ENCODE results near the gene TFDP1. TPM values are rescaled to one million over a fixed set of nuclear protein-coding genes. Genes with fewer than 3 reads are reported as not detected.

TFDP1 gene
- total RNA-seq, 4 donors from 2014 or later, result 21.9 to 49.0 (median 29.2) TPM

DNA sequence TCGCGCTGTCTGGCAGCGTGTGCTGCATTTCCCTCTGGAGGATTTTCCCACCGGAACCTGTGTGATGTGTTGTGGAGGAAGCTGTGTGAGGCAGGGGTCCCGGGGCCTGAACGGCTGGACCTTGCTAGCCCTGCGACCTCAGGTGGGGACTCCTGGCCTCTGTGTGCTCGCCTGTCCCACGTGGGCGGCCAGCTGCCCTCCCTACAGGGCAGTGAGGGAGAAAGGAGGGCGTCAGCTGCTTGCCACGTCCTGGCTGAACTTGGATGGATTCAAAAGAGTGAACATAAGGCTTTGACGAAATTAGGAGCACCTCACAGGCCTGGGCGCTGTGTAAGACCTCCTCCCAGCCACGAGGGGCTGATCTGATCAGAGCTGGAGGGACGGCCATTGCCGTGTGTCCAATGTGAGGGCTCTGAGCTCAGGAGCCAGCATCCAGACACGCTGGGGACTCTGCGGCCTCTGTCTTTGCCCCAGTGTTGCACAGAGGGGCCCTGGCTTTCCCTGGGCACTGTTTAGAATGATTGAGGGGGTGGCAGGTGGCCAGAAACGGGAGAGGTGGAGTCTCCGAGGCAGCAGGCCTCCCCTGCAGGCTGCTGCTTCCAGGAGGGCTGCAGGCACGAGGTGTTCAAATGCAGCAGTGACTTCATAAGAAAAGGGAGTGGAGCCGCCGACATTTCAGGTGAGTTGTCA lies 13.0 kb downstream of the TFDP1 start:
- Histone ChIP-seq H3K27me3 (no peaks in the 10 kb centered on the region), H3K4me1 (no peaks in the 10 kb centered on the region), H3K27ac (no peak overlapping the region), H3K9me3 (no peaks in the 10 kb centered on the region), H3K36me3 (peaks cover 0 to 45% of the 10 kb centered on the region in 2 donors), H3K4me3 (no peak overlapping the region)
- no peak for ATAC-seq
- 97 to 100% methylated on average over 3 to 6 of the region's 24 CpGs for WGBS, 2 donors (ENCODE audit: low coverage in 1 of 2)
- TF ChIP-seq POLR2AphosphoS5 (IDR thresholded peaks at IDR 0.05), result no peak
- TF ChIP-seq, protein P1, sequence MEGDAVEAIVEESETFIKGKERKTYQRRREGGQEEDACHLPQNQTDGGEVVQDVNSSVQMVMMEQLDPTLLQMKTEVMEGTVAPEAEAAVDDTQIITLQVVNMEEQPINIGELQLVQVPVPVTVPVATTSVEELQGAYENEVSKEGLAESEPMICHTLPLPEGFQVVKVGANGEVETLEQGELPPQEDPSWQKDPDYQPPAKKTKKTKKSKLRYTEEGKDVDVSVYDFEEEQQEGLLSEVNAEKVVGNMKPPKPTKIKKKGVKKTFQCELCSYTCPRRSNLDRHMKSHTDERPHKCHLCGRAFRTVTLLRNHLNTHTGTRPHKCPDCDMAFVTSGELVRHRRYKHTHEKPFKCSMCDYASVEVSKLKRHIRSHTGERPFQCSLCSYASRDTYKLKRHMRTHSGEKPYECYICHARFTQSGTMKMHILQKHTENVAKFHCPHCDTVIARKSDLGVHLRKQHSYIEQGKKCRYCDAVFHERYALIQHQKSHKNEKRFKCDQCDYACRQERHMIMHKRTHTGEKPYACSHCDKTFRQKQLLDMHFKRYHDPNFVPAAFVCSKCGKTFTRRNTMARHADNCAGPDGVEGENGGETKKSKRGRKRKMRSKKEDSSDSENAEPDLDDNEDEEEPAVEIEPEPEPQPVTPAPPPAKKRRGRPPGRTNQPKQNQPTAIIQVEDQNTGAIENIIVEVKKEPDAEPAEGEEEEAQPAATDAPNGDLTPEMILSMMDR (IDR thresholded peaks at IDR 0.05), result no peak
- no peak for TF ChIP-seq POLR2A (IDR thresholded peaks at IDR 0.05)
- TF ChIP-seq EP300 (IDR thresholded peaks at IDR 0.05), result no peak

DNA sequence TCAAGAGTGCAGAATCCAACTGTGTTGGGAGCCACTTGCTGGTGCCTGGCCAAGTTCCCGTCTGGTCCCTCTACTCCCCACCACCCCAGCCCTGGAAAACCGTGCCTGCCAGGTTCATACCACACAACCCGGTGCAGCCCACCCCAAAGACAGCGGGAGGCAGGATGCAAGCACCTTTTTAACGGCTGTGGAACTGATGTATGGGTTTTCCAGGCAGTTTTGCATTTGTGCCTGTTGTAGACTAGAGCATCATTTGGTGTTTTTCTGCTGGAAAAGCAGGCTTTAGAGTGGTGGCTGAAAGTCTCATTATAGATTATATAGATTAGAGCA lies 13.5 kb downstream of the TFDP1 start:
- no peaks in the 10 kb centered on the region for H3K27me3 ChIP-seq
- WGBS, 2 donors (ENCODE audit: low coverage in 1 of 2), result 83% methylated on average over 1 of the region's 5 CpGs; no CpG with 5 or more reads in 1 of the 2 donors
- no peaks in the 10 kb centered on the region for H3K4me1 ChIP-seq
- no peak for ATAC-seq
- peaks cover 0 to 45% of the 10 kb centered on the region in 2 donors for H3K36me3 ChIP-seq
- TF ChIP-seq POLR2AphosphoS5 (IDR thresholded peaks at IDR 0.05) (no peak), POLR2A (IDR thresholded peaks at IDR 0.05) (no peak), EP300 (IDR thresholded peaks at IDR 0.05) (no peak)
- TF ChIP-seq, protein P1 (IDR thresholded peaks at IDR 0.05), result no peak
- no peak overlapping the region for H3K27ac ChIP-seq
- H3K4me3 ChIP-seq, result no peak overlapping the region
- no peaks in the 10 kb centered on the region for H3K9me3 ChIP-seq

DNA sequence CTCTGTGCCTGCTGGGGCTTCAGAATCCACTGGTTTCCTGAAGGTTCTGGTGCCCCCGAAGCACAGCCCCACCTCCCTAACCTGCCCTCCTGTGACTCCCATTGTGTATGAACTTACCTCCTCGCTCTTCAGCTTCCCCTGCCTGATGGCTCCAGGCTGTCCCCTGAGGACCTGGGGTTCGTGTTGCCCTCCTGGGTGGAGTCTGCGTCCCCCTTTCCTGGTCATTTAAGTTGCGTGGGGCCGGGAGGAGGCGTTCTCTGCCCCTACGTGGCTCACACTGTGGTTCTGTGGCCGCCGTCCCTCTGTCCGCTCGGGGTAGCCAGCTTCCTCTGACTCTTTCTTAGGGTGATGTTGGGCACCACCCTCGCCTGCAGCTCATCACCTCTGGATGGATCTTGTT lies 13.9 kb downstream of the TFDP1 start:
- ATAC-seq, result no peak
- no peak overlapping the region for H3K27ac ChIP-seq
- H3K4me3 ChIP-seq, result no peak overlapping the region
- no peaks in the 10 kb centered on the region for H3K27me3 ChIP-seq
- peaks cover 0 to 45% of the 10 kb centered on the region in 2 donors for H3K36me3 ChIP-seq
- no peaks in the 10 kb centered on the region for H3K9me3 ChIP-seq
- 92% methylated on average over 11 of the region's 13 CpGs; no CpG with 5 or more reads in 1 of the 2 donors for WGBS, 2 donors (ENCODE audit: low coverage in 1 of 2)
- TF ChIP-seq EP300 (IDR thresholded peaks at IDR 0.05), result no peak
- no peak for TF ChIP-seq POLR2AphosphoS5 (IDR thresholded peaks at IDR 0.05)
- TF ChIP-seq, protein P1 (IDR thresholded peaks at IDR 0.05), result no peak
- no peak for TF ChIP-seq POLR2A (IDR thresholded peaks at IDR 0.05)
- H3K4me1 ChIP-seq, result no peaks in the 10 kb centered on the region

DNA sequence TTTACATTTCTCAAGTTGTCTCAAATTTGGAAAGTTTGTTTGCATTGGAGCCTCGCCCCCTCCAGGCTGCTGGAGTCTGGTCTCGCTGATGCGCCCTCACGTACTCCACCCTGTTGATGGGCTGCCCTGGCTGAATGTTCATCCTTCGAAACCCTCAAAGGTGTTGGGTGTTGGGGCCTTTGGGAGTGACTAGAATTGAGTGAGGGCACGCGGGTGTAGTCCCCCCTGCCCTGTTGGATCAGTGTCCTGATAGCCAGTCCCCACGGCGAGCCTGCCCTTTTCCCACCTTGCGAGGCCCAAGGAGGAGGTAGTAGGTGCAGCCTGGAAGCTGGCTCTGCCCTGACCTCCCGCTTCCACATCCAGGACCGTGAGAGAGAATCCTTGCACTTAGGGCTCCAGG lies 14.8 kb downstream of the TFDP1 start:
- 100% methylated on average over 5 of the region's 12 CpGs; no CpG with 5 or more reads in 1 of the 2 donors for WGBS, 2 donors (ENCODE audit: low coverage in 1 of 2)
- Histone ChIP-seq H3K36me3 (peaks cover 0 to 45% of the 10 kb centered on the region in 2 donors), H3K4me3 (no peak overlapping the region), H3K9me3 (no peaks in the 10 kb centered on the region), H3K27me3 (no peaks in the 10 kb centered on the region), H3K4me1 (no peaks in the 10 kb centered on the region), H3K27ac (no peak overlapping the region)
- TF ChIP-seq POLR2A (IDR thresholded peaks at IDR 0.05) (no peak), POLR2AphosphoS5 (IDR thresholded peaks at IDR 0.05) (no peak), EP300 (IDR thresholded peaks at IDR 0.05) (no peak)
- TF ChIP-seq, protein P1 (IDR thresholded peaks at IDR 0.05), result no peak
- ATAC-seq, result no peak

All from gastroesophageal sphincter (tissue), 4 donors.